Gastrocnemius medialis (tissue), 4 donors: ENCODE data around the gene DOCK10.

Experiments used
- CTCF ChIP-seq, 5 experiments: fragments of 450-650 bp in 3 of 5; fragments of 200-600 bp in 2 of 5; sonication (generic) in 2 of 5; IDR thresholded peaks in 4 of 5; conservative IDR thresholded peaks in 1 of 5; 1 replicate in 4 of 5; 2 replicates in 1 of 5; pipeline ENCODE4 v1.5.1; 2016 to 2019; ENCODE audit warnings: antibody characterized with exemption in 5 of 5, mild to moderate bottlenecking in 3 of 5, moderate library complexity in 3 of 5
- POLR2A ChIP-seq, 2 donors: fragments of 450-650 bp; IDR thresholded peaks; one replicate each; pipeline ENCODE4 v1.6.1; 2017; ENCODE audit warnings: antibody characterized with exemption in 2 of 2, mild to moderate bottlenecking in 2 of 2, moderate library complexity in 2 of 2

DNA sequence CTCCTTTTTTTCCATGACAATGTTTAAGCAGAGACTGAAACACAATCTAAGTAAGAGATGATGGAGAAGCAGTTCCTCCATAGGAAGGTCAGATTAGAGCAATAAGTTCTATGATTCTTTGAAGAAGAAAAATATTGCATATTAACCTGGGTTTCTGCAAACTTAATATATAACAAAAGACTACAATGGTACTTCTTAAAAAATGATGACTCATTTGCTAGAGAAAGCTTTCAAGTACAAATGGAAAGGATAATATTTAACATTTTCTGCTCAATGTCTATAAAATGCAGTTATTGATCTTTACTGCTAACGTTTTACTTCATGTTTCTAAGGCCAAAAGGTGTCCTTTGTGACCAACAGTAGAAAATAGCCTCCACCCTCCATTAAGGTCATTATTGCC, 158.6 kb downstream of the DOCK10 start:
- TF ChIP-seq CTCF (IDR thresholded peaks at IDR 0.05 in 4 of 5, conservative IDR thresholded peaks at IDR 0.05 in 1 of 5) (no peak), POLR2A (IDR thresholded peaks at IDR 0.05) (no peak)
